ENCODE results near the gene RIPOR3.

RIPOR3 gene

DNA sequence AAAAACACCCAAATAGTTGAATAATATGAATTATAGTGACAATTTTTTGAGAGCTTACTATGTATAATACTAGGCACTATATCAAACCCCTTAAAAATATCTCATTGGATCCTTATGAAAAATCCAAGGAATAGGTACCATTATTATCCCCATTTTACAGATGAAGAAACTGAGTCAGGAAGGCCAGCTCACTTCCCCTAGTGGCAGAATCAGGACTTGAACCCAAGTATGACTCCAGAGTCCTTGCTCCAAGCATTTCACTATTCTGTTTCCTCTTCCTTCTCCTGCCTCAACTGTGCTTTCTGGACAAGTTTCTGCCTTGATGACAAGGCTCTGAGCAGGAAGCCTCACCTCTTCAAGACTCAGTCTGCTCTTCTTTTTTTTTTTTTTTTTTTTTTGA is 29.2 kb upstream of the RIPOR3 start:
- H3K4me3 Mint-ChIP-seq, result no peak overlapping the region
- H3K27me3 Mint-ChIP-seq (ENCODE audit: low read depth), result no peaks in the 10 kb centered on the region
- no peak overlapping the region for H3K27ac Mint-ChIP-seq
- peaks cover 20% of the 10 kb centered on the region for H3K4me1 Mint-ChIP-seq
- H3K9me3 Mint-ChIP-seq, result no peaks in the 10 kb centered on the region
- H3K36me3 Mint-ChIP-seq (ENCODE audit: low read depth), result no peaks in the 10 kb centered on the region
- TF ChIP-seq, protein P1, sequence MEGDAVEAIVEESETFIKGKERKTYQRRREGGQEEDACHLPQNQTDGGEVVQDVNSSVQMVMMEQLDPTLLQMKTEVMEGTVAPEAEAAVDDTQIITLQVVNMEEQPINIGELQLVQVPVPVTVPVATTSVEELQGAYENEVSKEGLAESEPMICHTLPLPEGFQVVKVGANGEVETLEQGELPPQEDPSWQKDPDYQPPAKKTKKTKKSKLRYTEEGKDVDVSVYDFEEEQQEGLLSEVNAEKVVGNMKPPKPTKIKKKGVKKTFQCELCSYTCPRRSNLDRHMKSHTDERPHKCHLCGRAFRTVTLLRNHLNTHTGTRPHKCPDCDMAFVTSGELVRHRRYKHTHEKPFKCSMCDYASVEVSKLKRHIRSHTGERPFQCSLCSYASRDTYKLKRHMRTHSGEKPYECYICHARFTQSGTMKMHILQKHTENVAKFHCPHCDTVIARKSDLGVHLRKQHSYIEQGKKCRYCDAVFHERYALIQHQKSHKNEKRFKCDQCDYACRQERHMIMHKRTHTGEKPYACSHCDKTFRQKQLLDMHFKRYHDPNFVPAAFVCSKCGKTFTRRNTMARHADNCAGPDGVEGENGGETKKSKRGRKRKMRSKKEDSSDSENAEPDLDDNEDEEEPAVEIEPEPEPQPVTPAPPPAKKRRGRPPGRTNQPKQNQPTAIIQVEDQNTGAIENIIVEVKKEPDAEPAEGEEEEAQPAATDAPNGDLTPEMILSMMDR (IDR thresholded peaks at IDR 0.05; ENCODE audit: unreplicated experiment in 3 of 3), result no peak

DNA sequence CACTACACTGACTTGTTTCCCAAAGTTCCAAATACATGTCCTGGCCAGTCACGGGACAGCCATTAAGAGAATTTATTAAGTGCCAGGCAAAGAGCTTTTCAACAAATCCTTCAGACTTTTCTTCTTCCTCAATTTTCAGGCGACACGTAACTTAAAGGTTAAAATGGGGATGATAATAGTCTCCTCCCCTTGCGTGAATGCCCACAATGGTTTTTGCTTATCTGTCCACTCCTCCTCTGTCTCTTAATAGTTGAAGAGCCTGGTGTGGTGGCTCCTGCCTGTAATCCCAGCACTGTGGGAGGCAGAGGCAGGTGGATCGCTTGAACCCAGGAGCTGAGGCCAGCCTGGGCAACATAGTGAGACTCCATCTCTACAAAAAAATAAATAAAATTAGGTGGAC is 28.7 kb upstream of the RIPOR3 start:
- H3K27me3 Mint-ChIP-seq (ENCODE audit: low read depth), result peaks cover 3% of the 10 kb centered on the region
- H3K4me3 Mint-ChIP-seq, result no peak overlapping the region
- peak overlapping the region; percentile 28 to 40 (median 31) for H3K27ac Mint-ChIP-seq
- TF ChIP-seq, protein P1 (IDR thresholded peaks at IDR 0.05; ENCODE audit: unreplicated experiment in 3 of 3), result no peak
- H3K36me3 Mint-ChIP-seq (ENCODE audit: low read depth), result no peaks in the 10 kb centered on the region
- H3K9me3 Mint-ChIP-seq, result no peaks in the 10 kb centered on the region
- H3K4me1 Mint-ChIP-seq, result peaks cover 20% of the 10 kb centered on the region

DNA sequence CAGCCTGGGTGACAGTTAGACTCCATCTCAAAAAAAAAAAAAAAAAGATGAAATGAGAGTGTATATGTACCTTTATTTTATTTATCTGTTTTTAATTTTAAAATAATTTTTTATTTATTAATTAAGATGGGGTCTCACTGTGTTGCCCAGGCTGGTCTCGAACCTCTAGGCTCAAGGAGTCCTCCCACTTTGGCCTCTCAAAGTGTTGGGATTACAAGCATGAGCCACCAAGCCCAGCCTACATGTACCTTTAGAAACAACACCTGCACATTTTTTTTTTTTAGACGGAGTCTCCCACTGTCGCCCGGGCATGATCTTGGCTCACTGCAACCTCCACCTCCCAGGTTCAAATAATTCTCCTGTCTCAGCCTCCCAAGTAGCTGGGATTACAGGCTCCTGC is 28.0 kb upstream of the RIPOR3 start:
- Mint-ChIP-seq H3K27me3 (ENCODE audit: low read depth) (peaks cover 3% of the 10 kb centered on the region), H3K27ac (peak overlapping the region in 1 of 3 experiments; percentile 28), H3K9me3 (no peaks in the 10 kb centered on the region), H3K4me3 (no peak overlapping the region), H3K4me1 (peaks cover 20% of the 10 kb centered on the region), H3K36me3 (ENCODE audit: low read depth) (no peaks in the 10 kb centered on the region)
- TF ChIP-seq, protein P1 (IDR thresholded peaks at IDR 0.05; ENCODE audit: unreplicated experiment in 3 of 3), result no peak

DNA sequence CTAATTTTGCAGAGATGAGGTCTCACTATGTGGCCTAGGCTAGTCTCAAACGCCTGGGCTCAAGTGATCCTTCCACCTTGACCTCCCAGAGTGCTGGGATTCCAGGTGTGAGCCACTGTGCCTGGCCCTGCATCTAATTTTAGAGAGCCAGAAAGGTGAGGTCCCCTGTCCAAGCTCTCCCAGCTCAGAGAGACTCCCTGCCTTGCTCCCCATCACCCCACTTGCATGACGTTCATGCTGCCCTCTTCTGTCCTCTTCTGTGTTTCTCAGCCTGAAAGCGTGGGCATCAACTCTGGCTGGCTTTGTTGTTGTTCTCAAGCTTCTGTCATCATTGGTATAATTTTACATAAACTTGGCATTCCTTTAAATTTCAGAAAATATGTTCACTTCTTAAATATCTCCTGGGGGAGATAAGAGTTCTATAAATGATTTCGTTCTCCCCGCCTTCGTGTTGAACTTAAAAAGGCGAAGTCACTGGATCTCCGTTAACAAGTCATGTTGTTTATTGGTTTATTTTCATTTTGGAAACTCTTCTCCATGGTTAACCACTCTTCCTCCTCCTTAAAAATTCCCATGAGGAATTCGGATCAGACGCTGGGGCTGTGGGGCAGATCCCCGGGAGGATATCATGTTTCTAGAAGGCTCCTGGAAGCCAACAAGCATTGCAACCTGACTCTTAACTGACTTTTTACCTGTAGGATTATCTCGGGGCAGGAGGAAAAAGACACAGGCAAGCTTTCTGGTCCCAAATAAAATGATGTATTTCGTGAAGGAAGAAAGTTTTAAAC is 26.8 kb upstream of the RIPOR3 start:
- no peak overlapping the region for H3K4me3 Mint-ChIP-seq
- H3K27me3 Mint-ChIP-seq (ENCODE audit: low read depth), result peaks cover 3% of the 10 kb centered on the region
- no peaks in the 10 kb centered on the region for H3K9me3 Mint-ChIP-seq
- H3K36me3 Mint-ChIP-seq (ENCODE audit: low read depth), result no peaks in the 10 kb centered on the region
- TF ChIP-seq, protein P1 (IDR thresholded peaks at IDR 0.05; ENCODE audit: unreplicated experiment in 3 of 3), result peak in 1 of 3 experiments; percentile 23
- peak overlapping the region; percentile 51 to 81 (median 79) for H3K27ac Mint-ChIP-seq
- peaks cover 26% of the 10 kb centered on the region for H3K4me1 Mint-ChIP-seq

DNA sequence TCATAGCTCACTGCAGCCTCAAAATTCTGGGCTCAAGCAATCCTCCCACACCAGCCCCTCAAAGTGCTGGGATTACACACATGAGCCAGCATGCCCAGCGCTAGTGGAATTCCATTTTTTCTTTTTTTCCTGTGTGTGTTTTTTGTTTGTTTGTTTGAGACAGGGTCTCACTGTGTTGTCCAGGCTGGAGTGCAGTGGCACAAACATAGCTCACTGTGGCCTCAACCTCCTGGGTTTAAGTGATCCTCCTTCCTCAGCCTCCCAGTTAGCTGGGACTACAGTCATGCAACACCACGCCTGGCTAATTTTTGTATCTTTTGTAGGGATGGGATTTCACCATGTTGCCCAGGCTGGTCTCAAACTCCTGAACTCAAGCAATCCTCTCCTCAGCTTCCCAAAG is 26.0 kb upstream of the RIPOR3 start:
- peaks cover 3% of the 10 kb centered on the region for H3K27me3 Mint-ChIP-seq (ENCODE audit: low read depth)
- no peak overlapping the region for H3K27ac Mint-ChIP-seq
- no peaks in the 10 kb centered on the region for H3K9me3 Mint-ChIP-seq
- H3K4me1 Mint-ChIP-seq, result peaks cover 25% of the 10 kb centered on the region
- H3K4me3 Mint-ChIP-seq, result no peak overlapping the region
- no peaks in the 10 kb centered on the region for H3K36me3 Mint-ChIP-seq (ENCODE audit: low read depth)
- TF ChIP-seq, protein P1 (IDR thresholded peaks at IDR 0.05; ENCODE audit: unreplicated experiment in 3 of 3), result no peak

DNA sequence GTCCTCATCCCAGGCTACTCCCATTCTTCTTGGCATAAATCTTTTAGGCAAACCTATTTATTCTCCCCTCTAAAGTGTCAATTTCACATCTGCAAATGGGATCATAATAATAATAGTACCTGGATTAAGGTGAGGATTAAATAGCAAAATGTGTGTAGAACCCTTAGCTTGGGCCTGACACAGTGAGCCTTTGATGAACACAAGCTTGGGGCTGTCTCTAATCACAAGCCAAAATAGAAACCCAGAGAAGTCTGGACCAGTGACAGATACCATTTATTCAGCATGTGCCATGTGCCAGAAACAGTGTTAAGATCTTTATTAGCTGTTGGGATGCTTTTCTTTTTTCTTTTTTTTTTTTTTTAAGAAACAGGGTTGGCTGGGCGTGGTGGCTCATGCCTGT is 25.2 kb upstream of the RIPOR3 start:
- Mint-ChIP-seq H3K36me3 (ENCODE audit: low read depth) (no peaks in the 10 kb centered on the region), H3K4me3 (no peak overlapping the region), H3K9me3 (no peaks in the 10 kb centered on the region)

More for the DNA sequence above, 25.2 kb upstream of the RIPOR3 start:
- Mint-ChIP-seq H3K4me1 (peaks cover 30% of the 10 kb centered on the region), H3K27ac (no peak overlapping the region), H3K27me3 (ENCODE audit: low read depth) (peaks cover 3% of the 10 kb centered on the region)
- TF ChIP-seq, protein P1 (IDR thresholded peaks at IDR 0.05; ENCODE audit: unreplicated experiment in 3 of 3), result no peak
